ENCODE results near the gene NTNG1.

- TF ChIP-seq CTCF (IDR thresholded peaks at IDR 0.05; ENCODE audit: low read length) (no peak), EZH2phosphoT487 (IDR thresholded peaks at IDR 0.05; ENCODE audit: low read length) (no peak)
These were observed 28.8 kb downstream of the NTNG1 start for GRCh38 chr1:107169615-107170014.

Measured in MM.1S (cell line).